Lower lobe of right lung (tissue), 2 donors: ENCODE results near the gene OR1M1. TPM values are rescaled to one million over a fixed set of nuclear protein-coding genes. Genes with fewer than 3 reads are reported as not detected.
"Not testable (repeated sequence)": the region's sequence is repeated elsewhere in the genome, so short reads cannot be mapped to it uniquely, and the experiment has no call there.

Experiments used
- ATAC-seq, 2 donors: fragments of 200-7000 bp; cut with Tn5 transposase; one replicate each; pipeline ENCODE4 v1.9.1; 2020 to 2022; ENCODE audit warnings: mild to moderate bottlenecking in 2 of 2, moderate library complexity in 2 of 2
- DNase-seq: peaks from one replicate; pipeline ENCODE4 v3.0.0-alpha.2; 2020
- H3K27ac ChIP-seq: fragments of 200-600 bp; one replicate; pipeline ENCODE4 v1.8.0; 2022
- H3K27me3 ChIP-seq: fragments of 200-600 bp; one replicate; pipeline ENCODE4 v1.8.0; 2022; ENCODE audit warnings: low read depth
- H3K36me3 ChIP-seq: fragments of 200-600 bp; one replicate; pipeline ENCODE4 v1.8.0; 2022; ENCODE audit warnings: mild to moderate bottlenecking
- H3K4me1 ChIP-seq: fragments of 200-600 bp; one replicate; pipeline ENCODE4 v1.8.0; 2022
- H3K4me3 ChIP-seq: fragments of 200-600 bp; one replicate; pipeline ENCODE4 v1.8.0; 2022; ENCODE audit warnings: mild to moderate bottlenecking
- H3K9me3 ChIP-seq: fragments of 200-600 bp; one replicate; pipeline ENCODE4 v1.8.0; 2022
- CTCF ChIP-seq: fragments of 200-600 bp; IDR thresholded peaks from one replicate; pipeline ENCODE4 v1.8.0; 2022; ENCODE audit warnings: antibody characterized with exemption, mild to moderate bottlenecking
- intact Hi-C: fragments of 100-400 bp; cut with DNase I; formaldehyde crosslinking; loops from one replicate; pipeline ENCODE4 v1.11.0; 2022
- total RNA-seq: library from RNA; stranded (reverse); fragmentation: NEBNext Ultra II Directional; extraction: Animal tissue kit (Norgen Biotek cat#: 25700); gene quantifications from one replicate; pipeline ENCODE4 v1.2.1, GENCODE V29; 2021
- donor health status: DM: no; HTN: yes; CAD: no; lungs with severe emphysema.

Gene OR1M1
- total RNA-seq, 1 donor from 2014 or later, result not detected

DNA sequence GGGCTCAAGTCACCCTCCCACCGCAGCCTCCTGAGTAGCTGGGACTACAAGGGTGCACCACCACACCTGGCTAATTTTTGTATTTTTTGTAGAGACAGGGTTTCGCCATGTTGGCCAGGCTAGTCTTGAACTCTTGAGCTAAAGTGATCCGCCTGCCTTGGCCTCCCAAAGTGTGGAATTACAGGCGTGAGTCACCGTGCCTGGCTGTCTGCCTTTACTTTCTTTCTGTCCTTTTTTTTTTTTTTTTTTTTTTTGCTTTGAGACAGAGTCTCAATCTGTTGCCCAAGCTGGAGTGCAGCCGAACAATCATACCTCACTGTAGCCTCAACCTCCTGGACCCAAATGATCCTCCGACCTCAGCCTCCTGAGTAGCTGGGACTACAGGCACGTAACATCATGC is 25.0 kb upstream of the OR1M1 start:
- no peak for TF ChIP-seq CTCF
- ATAC-seq (no peak), DNase-seq (no peak)
- no peaks in the 10 kb centered on the region for H3K9me3 ChIP-seq
- no peak overlapping the region for H3K4me3 ChIP-seq
- no peaks in the 10 kb centered on the region for H3K27me3 ChIP-seq
- intact Hi-C loops, result no loop called here
- no peaks in the 10 kb centered on the region for H3K36me3 ChIP-seq
- H3K4me1 ChIP-seq, result no peaks in the 10 kb centered on the region
- no peak overlapping the region for H3K27ac ChIP-seq

DNA sequence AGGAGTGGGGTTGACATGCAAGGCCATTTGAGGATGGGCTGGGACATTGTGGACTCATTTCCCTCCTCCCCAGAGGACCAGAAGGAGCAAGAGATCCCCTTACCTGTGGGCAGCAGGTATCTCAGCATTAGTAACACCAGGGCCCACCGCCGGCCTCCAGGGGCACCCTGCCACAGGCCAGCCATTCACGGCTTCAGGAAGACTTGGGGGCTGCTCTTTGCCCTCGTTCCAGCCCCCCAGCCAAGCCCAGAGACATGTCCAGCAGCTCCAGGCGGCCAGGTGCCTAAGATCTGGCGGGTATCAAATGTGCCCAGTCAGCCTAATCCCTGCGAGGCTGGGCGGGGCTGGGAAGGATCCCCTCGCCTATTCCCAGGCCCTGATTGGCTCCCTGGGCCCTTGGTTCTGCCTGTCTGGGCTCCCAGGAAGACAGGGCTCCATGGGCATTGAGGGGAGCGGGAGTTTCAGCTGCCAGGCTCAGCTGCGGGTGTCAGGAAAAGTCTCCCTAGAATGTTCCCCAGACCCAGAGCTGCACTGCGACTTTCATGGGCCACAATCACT is 21.3 kb upstream of the OR1M1 start:
- no peaks in the 10 kb centered on the region for H3K36me3 ChIP-seq
- intact Hi-C loops, result no loop called here
- H3K9me3 ChIP-seq, result no peaks in the 10 kb centered on the region
- ATAC-seq (no peak), DNase-seq (no peak)
- H3K4me3 ChIP-seq, result no peak overlapping the region
- no peak for TF ChIP-seq CTCF
- H3K4me1 ChIP-seq, result no peaks in the 10 kb centered on the region
- no peaks in the 10 kb centered on the region for H3K27me3 ChIP-seq
- H3K27ac ChIP-seq, result no peak overlapping the region

GRCh38 chr19:9070066-9070465 is 16.8 kb upstream of the OR1M1 start:
- intact Hi-C loops, result no loop called here
- no peak for ATAC-seq
- no peak for TF ChIP-seq CTCF

DNA sequence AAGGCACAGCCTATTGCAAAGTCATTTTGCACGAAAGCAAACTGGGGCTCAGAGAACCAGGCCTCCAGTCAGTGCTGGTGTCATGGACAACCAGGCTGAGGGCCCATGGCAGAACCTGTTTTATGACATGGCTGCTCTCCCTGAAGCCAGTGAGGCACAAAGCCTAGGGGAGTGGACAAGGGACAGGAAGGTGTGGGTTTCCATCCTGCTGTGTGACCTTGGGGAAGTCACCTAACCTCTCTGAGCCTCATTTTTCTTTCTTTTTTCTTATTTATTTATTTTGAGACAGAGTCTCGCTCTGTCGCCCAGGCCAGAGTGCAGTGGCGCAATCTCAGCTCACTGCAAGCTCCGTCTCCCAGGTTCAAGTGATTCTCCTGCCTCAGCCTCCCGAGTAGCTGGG is 15.1 kb upstream of the OR1M1 start:
- ATAC-seq, H3K36me3 ChIP-seq, H3K27ac ChIP-seq, H3K4me1 ChIP-seq, intact Hi-C loops, H3K9me3 ChIP-seq, H3K4me3 ChIP-seq, DNase-seq, H3K27me3 ChIP-seq: not testable (repeated sequence)

More at GRCh38 chr19:9070066-9070465, 16.8 kb upstream of the OR1M1 start:
- no peak for DNase-seq
- Histone ChIP-seq H3K27ac (no peak overlapping the region), H3K9me3 (no peaks in the 10 kb centered on the region), H3K4me3 (no peak overlapping the region), H3K36me3 (no peaks in the 10 kb centered on the region), H3K4me1 (no peaks in the 10 kb centered on the region), H3K27me3 (no peaks in the 10 kb centered on the region)

DNA sequence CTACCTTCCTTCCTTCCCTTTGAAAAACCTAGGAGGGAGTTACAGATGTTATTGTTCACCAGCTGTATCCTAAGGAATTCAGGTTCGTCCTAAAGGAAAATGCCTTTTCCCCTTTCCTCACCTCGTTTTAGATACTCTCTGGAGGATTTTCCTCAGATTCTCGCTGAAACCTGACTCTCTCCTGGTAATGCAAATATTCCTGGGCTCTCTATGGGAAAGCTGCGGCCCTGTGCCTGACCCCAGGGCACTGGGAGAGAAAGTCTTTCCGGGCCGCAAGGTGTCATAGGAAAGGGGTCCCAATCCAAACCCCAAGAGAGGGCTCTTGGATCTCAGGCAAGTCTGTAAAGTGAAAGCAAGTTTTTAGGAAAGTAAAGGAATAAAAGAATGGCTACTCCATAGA is 13.1 kb upstream of the OR1M1 start:
- H3K27ac ChIP-seq, result no peak overlapping the region
- intact Hi-C loops, result no loop called here
- H3K9me3 ChIP-seq, result no peaks in the 10 kb centered on the region
- DNase-seq (no peak), ATAC-seq (no peak)
- H3K27me3 ChIP-seq, result no peaks in the 10 kb centered on the region
- H3K4me3 ChIP-seq, result no peak overlapping the region
- H3K36me3 ChIP-seq, result no peaks in the 10 kb centered on the region
- H3K4me1 ChIP-seq, result no peaks in the 10 kb centered on the region
- no peak for TF ChIP-seq CTCF

GRCh38 chr19:9075064-9075949 is 11.6 kb upstream of the OR1M1 start:
- intact Hi-C loops, result no loop called here
- TF ChIP-seq CTCF, result no peak
- Histone ChIP-seq H3K4me1 (no peaks in the 10 kb centered on the region), H3K36me3 (no peaks in the 10 kb centered on the region), H3K27me3 (no peaks in the 10 kb centered on the region), H3K27ac (no peak overlapping the region), H3K9me3 (no peaks in the 10 kb centered on the region), H3K4me3 (no peak overlapping the region)
- ATAC-seq (peak; percentile 69 to 75), DNase-seq (peak; percentile 54)
